LNCaP clone FGC (cell line): ENCODE data around the gene ATP23.
A peak's percentile ranks its signal among the peaks of the same experiment; 100 is the strongest.

Source experiments
- DNase-seq: peaks from one replicate; pipeline ENCODE4 v3.0.0-alpha.2; 2011; ENCODE audit warnings: low read depth
- H3K4me3 ChIP-seq: 2 replicates; pipeline ENCODE4 v1.5.1; 2011; ENCODE audit warnings: mild to moderate bottlenecking, low read depth, low read length, control low read depth
- CTCF ChIP-seq: IDR thresholded peaks from 2 replicates; pipeline ENCODE4 v1.5.1; 2012; ENCODE audit warnings: mild to moderate bottlenecking; ENCODE audit not compliant: control insufficient read depth, insufficient read depth; ENCODE audit errors: extremely low read depth

The ATP23 gene

GRCh38 chr12:57944313-57945023 is 3.1 kb downstream of the ATP23 start:
- no peak overlapping the region for H3K4me3 ChIP-seq
- DNase-seq: no peak
- no peak for TF ChIP-seq CTCF

GRCh38 chr12:57952766-57953165 is 11.4 kb downstream of the ATP23 start:
- DNase-seq: no peak
- H3K4me3 ChIP-seq: no peak overlapping the region
- TF ChIP-seq CTCF: no peak

GRCh38 chr12:57954768-57955167 is 13.4 kb downstream of the ATP23 start:
- DNase-seq: no peak
- H3K4me3 ChIP-seq: no peak overlapping the region
- TF ChIP-seq CTCF: no peak

- TF ChIP-seq CTCF: no peak
- no peak for DNase-seq
- H3K4me3 ChIP-seq: no peak overlapping the region
These were observed 16.8 kb downstream of the ATP23 start for GRCh38 chr12:57958061-57958657.

GRCh38 chr12:57964421-57964820 is 23.1 kb downstream of the ATP23 start:
- TF ChIP-seq CTCF: no peak
- no peak for DNase-seq
- H3K4me3 ChIP-seq: no peak overlapping the region

- DNase-seq: no peak
- TF ChIP-seq CTCF: no peak
- peak overlapping the region; percentile 28; the same call in 1 of the 2 replicates for H3K4me3 ChIP-seq
These were observed 24.4 kb downstream of the ATP23 start for GRCh38 chr12:57965766-57966165.

GRCh38 chr12:57966536-57966935 is 25.2 kb downstream of the ATP23 start:
- H3K4me3 ChIP-seq: no peak overlapping the region
- DNase-seq: no peak
- TF ChIP-seq CTCF: no peak
